T-helper 17 cell (primary cell): ENCODE measurements around the gene BEND6. TPM values are rescaled to one million over a fixed set of nuclear protein-coding genes. Genes with fewer than 3 reads are reported as not detected.

ENCODE experiments used
- ATAC-seq: fragments of 150-1000 bp; cut with Tn5 transposase; 2 replicates; pipeline ENCODE4 v1.10.0; 2021; ENCODE audit warnings: mild to moderate bottlenecking, moderate library complexity
- DNase-seq, 3 donors: peaks; one replicate each; pipeline versions ENCODE4 v3.0.0 to v3.0.0-alpha.2; 2020 to 2021
- H3K9me3 ChIP-seq: one replicate; pipeline ENCODE4 v1.7.0; 2013; ENCODE audit warnings: low read length, mild to moderate bottlenecking; ENCODE audit not compliant: control insufficient read depth, poor library complexity, severe bottlenecking
- H3K27ac Mint-ChIP-seq: one replicate; pipeline ENCODE4 v1.8.0; 2022; ENCODE audit warnings: mild to moderate bottlenecking, moderate library complexity, mixed read lengths
- H3K27me3 Mint-ChIP-seq: one replicate; pipeline ENCODE4 v1.8.0; 2022; ENCODE audit warnings: mixed read lengths
- H3K36me3 Mint-ChIP-seq: one replicate; pipeline ENCODE4 v1.8.0; 2022; ENCODE audit warnings: low read depth, mixed read lengths
- H3K4me1 Mint-ChIP-seq: one replicate; pipeline ENCODE4 v1.8.0; 2022; ENCODE audit warnings: mild to moderate bottlenecking, mixed read lengths
- H3K4me3 Mint-ChIP-seq: one replicate; pipeline ENCODE4 v1.8.0; 2022; ENCODE audit warnings: mild to moderate bottlenecking, moderate library complexity, mixed read lengths
- total RNA-seq, 4 donors: library from RNA in 2 of 4; stranded (reverse) in 2 of 4; gene quantifications; one replicate each; pipeline ENCODE4 v1.2.3 and lab custom pipeline; 2022 to 2026

BEND6 gene
- total RNA-seq, 2 donors from 2014 or later = not detected

DNA sequence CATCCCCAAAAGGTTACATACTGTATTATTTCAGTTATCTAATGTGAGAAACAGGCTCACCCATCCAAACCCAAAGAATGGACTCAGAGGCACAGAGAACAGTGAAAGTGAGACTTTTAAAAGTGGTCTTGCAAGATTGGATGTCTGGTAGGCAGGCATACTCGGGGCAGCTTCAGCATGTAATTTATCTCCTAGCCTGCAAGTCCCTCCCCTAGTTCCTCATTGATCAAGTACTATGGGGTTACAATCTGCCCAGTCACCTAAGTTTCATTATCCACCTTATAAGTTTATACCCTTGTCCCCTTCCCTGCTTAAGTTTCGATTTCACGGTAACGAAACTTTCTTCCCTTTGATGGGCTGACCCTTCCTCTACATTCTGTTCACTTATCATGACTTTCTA, 114.3 kb downstream of the BEND6 start:
- Mint-ChIP-seq H3K4me1 (peaks cover 6% of the 10 kb centered on the region), H3K4me3 (no peak overlapping the region), H3K36me3 (no peaks in the 10 kb centered on the region), H3K27ac (no peak overlapping the region), H3K27me3 (no peaks in the 10 kb centered on the region)
- DNase-seq = no peak
- no peak for ATAC-seq
- no peaks in the 10 kb centered on the region for H3K9me3 ChIP-seq

DNA sequence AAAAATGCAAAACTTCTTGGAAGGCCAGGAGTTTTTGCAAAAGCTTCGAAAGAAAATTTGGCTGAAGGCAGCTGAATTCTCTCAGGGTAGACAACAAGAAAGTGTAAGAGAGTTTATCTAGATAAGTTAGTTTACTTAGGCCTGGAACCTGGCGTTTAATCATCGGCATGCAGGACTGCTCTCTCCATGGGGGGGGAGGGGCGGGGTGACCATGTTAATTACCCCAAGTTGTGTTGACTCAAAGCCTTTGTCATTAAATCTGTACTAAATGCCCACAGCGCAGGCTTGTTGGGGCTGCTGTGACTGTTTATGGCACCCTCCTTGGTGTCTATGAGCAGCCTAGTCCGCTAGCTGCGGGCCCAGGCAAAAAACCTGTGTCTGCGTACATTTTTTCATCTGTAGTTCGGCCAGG, 115.0 kb downstream of the BEND6 start:
- DNase-seq (no peak), ATAC-seq (no peak)
- Mint-ChIP-seq H3K4me3 (no peak overlapping the region), H3K27me3 (no peaks in the 10 kb centered on the region), H3K4me1 (peaks cover 3% of the 10 kb centered on the region), H3K36me3 (no peaks in the 10 kb centered on the region), H3K27ac (no peak overlapping the region)
- H3K9me3 ChIP-seq = no peaks in the 10 kb centered on the region

DNA sequence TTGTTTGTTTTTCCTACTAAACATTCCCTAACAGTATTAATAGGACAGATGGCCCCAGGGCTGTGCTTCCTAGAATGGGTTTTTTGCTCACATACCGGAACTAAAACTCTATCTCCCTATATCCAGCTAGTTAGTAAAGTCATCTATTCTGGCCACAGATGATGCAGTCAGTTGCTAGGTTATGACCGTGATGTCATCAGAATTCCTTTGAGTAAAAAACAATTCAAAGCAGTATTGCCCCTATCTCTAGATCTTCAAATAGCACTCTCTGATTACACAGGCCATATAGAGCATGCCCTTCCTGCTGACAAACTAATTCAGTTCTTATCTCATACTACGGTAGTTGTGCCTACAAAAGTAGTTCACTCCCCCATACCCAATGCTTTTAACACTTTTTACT, 117.2 kb downstream of the BEND6 start:
- no peaks in the 10 kb centered on the region for H3K36me3 Mint-ChIP-seq
- H3K27me3 Mint-ChIP-seq = no peaks in the 10 kb centered on the region
- no peak overlapping the region for H3K27ac Mint-ChIP-seq
- no peaks in the 10 kb centered on the region for H3K9me3 ChIP-seq
- H3K4me3 Mint-ChIP-seq = no peak overlapping the region
- H3K4me1 Mint-ChIP-seq = no peaks in the 10 kb centered on the region
- DNase-seq (no peak), ATAC-seq (no peak)

DNA sequence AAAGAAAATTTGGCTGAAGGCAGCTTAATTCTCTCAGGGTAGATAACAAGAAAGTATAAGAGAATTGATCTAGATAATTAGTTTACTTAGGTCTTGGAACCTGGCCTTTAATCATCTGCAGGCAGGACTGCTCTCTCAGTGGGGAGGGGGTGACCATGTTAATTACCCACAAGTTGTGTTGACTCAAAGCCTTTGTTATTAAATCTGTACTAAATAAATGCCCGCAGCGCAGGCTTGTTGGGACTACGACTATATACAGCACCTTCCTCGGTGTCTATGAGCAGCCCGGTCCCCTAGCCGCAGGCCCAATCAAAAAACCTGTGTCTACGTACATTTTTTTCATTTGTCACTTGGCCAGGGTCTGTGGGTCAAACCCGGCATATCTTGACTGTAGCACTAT, 119.5 kb downstream of the BEND6 start:
- DNase-seq (no peak), ATAC-seq (no peak)
- H3K27ac Mint-ChIP-seq = no peak overlapping the region
- no peaks in the 10 kb centered on the region for H3K36me3 Mint-ChIP-seq
- no peaks in the 10 kb centered on the region for H3K27me3 Mint-ChIP-seq
- H3K4me1 Mint-ChIP-seq = no peaks in the 10 kb centered on the region
- H3K9me3 ChIP-seq = no peaks in the 10 kb centered on the region
- H3K4me3 Mint-ChIP-seq = no peak overlapping the region

DNA sequence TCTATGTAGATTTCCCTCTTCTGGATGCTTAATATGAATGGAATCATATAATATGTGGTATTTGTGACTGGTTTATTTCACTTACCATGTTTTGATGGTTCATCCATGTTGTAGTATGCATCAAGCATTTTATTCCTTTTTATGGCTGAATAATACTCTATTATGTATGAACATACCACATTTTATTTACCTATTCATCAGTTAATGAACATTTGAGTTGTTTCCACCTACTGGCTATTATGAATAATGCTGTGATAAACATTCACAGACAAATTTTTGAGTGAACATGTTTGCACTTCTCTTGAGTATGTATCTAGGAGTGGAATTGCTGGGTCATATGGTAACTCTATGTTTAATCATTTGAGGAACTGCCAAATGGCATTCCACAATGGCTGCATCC, 120.2 kb downstream of the BEND6 start:
- H3K4me3 Mint-ChIP-seq = no peak overlapping the region
- H3K27me3 Mint-ChIP-seq = no peaks in the 10 kb centered on the region
- H3K4me1 Mint-ChIP-seq = no peaks in the 10 kb centered on the region

More for the DNA sequence above, 120.2 kb downstream of the BEND6 start:
- ATAC-seq = no peak
- no peak for DNase-seq
- Mint-ChIP-seq H3K36me3 (no peaks in the 10 kb centered on the region), H3K27ac (peak overlapping the region; percentile 5)
- no peaks in the 10 kb centered on the region for H3K9me3 ChIP-seq

Other genes with a start within 250 kb of the BEND6 start
- 10 to 100 TPM; 11.9 to 17.3 TPM for gene KIAA1586, start 91.6 kb downstream of the BEND6 start, total RNA-seq
- gene ZNF451, start 135.1 kb downstream of the BEND6 start, total RNA-seq = 100 to 1,000 TPM; 131 to 142 TPM
- gene BAG2, start 217.2 kb downstream of the BEND6 start, total RNA-seq = 1 to 10 TPM; 2.7 to 3.1 TPM